Activated naive CD4-positive, alpha-beta T cell treated with anti-CD3 and anti-CD28 coated beads for 36 hours (primary cell): ENCODE results near the gene ANO2. TPM values are rescaled to one million over a fixed set of nuclear protein-coding genes. Genes with fewer than 3 reads are reported as not detected.

Source experiments
- CTCF ChIA-PET: fragments of 350-600 bp; sonication (Branson Sonifier 250); formaldehyde crosslinking; loops from one replicate; lab custom pipeline; 2021; ENCODE audit warnings: antibody characterized with exemption; lab: Charles Lee
- DNase-seq: peaks from one replicate; pipeline ENCODE4 v3.0.0-alpha.2; 2020
- H3K27ac Mint-ChIP-seq: one replicate; pipeline ENCODE4 v1.8.0; 2021; ENCODE audit warnings: mild to moderate bottlenecking, mixed read lengths
- H3K27me3 Mint-ChIP-seq: one replicate; pipeline ENCODE4 v1.8.0; 2021; ENCODE audit warnings: low read depth, mixed read lengths
- H3K36me3 Mint-ChIP-seq: one replicate; pipeline ENCODE4 v1.8.0; 2021; ENCODE audit warnings: low read depth, mixed read lengths
- H3K4me1 Mint-ChIP-seq: one replicate; pipeline ENCODE4 v1.8.0; 2021; ENCODE audit warnings: low read depth, mixed read lengths
- H3K4me3 Mint-ChIP-seq: one replicate; pipeline ENCODE4 v1.8.0; 2021; ENCODE audit warnings: mild to moderate bottlenecking, moderate library complexity, mixed read lengths
- H3K9me3 Mint-ChIP-seq: one replicate; pipeline ENCODE4 v1.8.0; 2021; ENCODE audit warnings: mixed read lengths
- intact Hi-C: fragments of 100-400 bp; cut with micrococcal nuclease; formaldehyde crosslinking; loops from one replicate; pipeline ENCODE4 v1.15.1; 2023
- total RNA-seq, 2 experiments: library from RNA; stranded (reverse); gene quantifications; one replicate each; pipeline ENCODE4 v1.2.3, GENCODE V29; 2021

Gene ANO2
- total RNA-seq, 2 experiments from 2014 or later = not detected

DNA sequence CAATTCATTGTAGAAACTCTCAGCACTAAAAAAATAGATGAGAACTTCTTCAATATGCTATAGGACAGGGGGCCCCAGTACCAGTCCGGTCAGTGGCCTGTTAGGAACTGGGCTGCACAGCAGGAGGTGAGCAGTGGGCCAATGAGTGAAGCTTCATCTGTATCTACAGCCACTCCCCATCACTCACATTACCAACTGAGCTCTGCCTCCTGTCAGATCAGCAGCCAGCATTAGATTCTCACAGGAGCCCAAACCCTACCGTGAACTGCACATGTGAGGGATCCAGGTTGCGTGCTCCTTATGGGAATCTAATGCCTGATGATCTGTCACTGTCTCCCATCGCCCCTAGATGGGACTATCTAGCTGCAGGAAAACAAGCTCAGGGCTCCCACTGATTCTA is 15.7 kb upstream of the ANO2 start:
- intact Hi-C loops = no loop called here
- DNase-seq = no peak
- Mint-ChIP-seq H3K4me3 (no peak overlapping the region), H3K36me3 (no peaks in the 10 kb centered on the region), H3K4me1 (no peaks in the 10 kb centered on the region), H3K27ac (no peak overlapping the region), H3K9me3 (no peaks in the 10 kb centered on the region), H3K27me3 (no peaks in the 10 kb centered on the region)
- CTCF ChIA-PET = interaction anchor here (0.7 kb wide), 1 partner anchor 1170 kb away, joined by 3 read pairs; no protein-coding TSS in a partner anchor

DNA sequence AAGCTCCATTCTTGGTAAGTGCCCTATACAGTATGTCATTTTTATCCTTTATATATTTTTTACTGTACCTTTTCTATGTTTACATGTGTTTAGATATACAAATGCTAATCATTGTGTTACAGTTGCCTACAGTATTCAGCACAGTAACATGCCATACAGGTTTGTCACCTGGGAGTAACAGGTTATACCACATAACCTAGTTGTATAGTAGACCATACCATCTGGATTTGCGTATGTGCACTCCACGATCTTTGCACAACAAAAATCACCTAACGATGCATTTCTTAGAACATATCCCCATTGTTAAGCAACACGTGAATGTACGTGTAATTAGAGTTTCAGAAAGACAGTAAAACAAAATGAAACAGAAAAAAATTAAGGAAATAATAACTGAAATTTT is 11.9 kb upstream of the ANO2 start:
- Mint-ChIP-seq H3K27ac (no peak overlapping the region), H3K36me3 (no peaks in the 10 kb centered on the region), H3K27me3 (peaks cover 20% of the 10 kb centered on the region), H3K4me3 (no peak overlapping the region), H3K9me3 (no peaks in the 10 kb centered on the region), H3K4me1 (no peaks in the 10 kb centered on the region)
- CTCF ChIA-PET = no interaction called here
- DNase-seq = no peak
- intact Hi-C loops = no loop called here

DNA sequence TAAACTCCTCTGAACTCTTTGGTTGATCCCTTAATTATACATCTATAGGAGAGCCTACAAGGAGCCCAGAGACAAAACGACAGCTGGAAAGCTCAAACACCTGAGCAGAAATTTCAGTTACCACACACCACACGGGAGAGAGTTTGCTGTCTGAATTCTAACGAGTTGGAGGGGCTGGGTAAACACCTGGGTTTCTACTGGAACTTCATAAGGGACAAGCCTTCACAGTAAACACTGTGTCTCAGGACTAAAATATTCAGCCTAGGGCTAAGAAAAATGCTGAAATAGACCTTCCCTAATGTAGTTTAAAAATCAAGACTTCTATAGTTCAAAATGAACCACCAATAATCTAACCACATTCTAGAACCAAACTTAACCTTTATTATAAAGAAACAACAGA is 9.6 kb upstream of the ANO2 start:
- Mint-ChIP-seq H3K9me3 (no peaks in the 10 kb centered on the region), H3K27ac (no peak overlapping the region), H3K27me3 (peaks cover 24% of the 10 kb centered on the region), H3K4me3 (no peak overlapping the region), H3K4me1 (no peaks in the 10 kb centered on the region), H3K36me3 (no peaks in the 10 kb centered on the region)
- no peak for DNase-seq
- CTCF ChIA-PET = no interaction called here
- intact Hi-C loops = no loop called here

DNA sequence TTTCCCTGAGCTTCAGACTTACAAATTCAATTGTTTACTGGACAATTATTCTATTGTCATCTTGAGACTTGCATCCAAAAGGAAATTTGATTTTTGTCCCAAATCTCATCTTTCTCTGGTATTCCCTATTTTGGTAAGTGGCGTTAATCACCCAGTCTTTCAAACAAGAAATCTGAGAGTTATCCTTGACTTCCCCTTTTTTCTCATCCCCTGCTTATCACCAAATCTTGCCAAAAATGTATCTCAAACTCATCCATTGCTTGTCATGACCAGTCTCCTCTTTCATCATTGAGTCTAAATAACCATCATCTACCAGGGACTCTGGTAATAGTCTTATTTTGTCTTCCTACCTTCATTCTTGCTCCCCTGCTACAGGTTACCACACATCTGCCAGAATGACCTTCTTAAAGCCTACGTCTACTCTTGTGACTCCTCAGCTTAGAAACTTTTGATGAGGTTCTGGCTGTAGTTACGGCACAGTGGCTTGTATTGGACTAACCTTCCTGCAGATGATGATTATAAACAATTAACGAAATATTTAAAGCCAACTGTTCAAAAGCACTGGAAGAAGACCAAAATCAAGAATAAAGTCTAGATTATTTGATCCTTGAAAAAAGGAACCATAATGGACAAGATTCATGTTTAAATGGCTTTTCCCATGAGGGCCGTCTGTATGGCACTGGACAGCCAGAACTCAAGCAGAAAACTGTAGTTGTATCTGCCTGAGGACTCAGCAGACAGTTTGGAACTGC is 9.0 kb upstream of the ANO2 start:
- CTCF ChIA-PET = no interaction called here
- H3K4me1 Mint-ChIP-seq = no peaks in the 10 kb centered on the region
- H3K27ac Mint-ChIP-seq = no peak overlapping the region
- H3K9me3 Mint-ChIP-seq = no peaks in the 10 kb centered on the region
- intact Hi-C loops = no loop called here
- no peak overlapping the region for H3K4me3 Mint-ChIP-seq
- peaks cover 25% of the 10 kb centered on the region for H3K27me3 Mint-ChIP-seq
- DNase-seq = no peak
- H3K36me3 Mint-ChIP-seq = no peaks in the 10 kb centered on the region

DNA sequence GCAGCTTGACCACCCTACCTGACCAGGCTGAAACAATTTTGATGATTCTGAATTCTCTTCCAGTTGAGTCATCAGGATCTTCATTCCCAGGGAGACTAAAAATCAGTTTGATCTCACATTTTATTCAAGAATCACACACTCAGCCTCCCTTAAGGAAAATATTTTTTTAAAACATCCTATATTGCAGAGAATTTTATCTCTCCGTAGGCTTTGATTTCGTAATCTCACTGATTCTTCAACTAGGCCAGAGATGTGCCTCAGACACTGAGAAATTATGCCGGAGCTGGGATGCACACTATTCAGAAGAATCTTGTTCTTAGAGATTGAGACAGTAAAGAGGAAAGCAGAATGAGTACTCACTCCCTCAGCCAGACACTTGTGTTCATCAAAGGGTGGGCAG is 7.0 kb upstream of the ANO2 start:
- Mint-ChIP-seq H3K4me3 (no peak overlapping the region), H3K4me1 (no peaks in the 10 kb centered on the region), H3K27me3 (peaks cover 32% of the 10 kb centered on the region), H3K27ac (no peak overlapping the region), H3K36me3 (no peaks in the 10 kb centered on the region), H3K9me3 (no peaks in the 10 kb centered on the region)
- CTCF ChIA-PET = no interaction called here
- DNase-seq = no peak
- intact Hi-C loops = no loop called here

DNA sequence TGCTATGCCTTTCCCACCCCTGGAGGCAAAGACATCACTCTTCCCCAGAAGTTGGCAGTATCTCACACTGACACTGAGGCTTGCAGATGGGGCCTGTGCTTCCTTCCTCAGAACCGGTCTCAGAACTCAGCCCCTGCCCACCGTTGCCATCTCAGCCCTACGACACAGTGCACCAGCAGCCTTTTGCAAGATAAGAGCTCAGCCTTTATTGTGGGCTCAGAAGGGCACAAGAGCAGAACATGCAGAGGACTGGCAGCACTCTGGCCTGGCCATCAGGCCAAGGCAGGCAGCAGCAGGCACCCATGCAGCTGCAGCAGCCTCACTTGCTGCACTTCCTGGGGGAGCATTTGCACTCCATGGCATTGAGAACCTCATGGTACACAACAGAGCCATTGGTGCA is 3.6 kb upstream of the ANO2 start:
- CTCF ChIA-PET = no interaction called here
- intact Hi-C loops = no loop called here
- peaks cover 2% of the 10 kb centered on the region for H3K4me1 Mint-ChIP-seq
- H3K9me3 Mint-ChIP-seq = no peaks in the 10 kb centered on the region
- no peak for DNase-seq
- no peak overlapping the region for H3K4me3 Mint-ChIP-seq
- no peak overlapping the region for H3K27ac Mint-ChIP-seq
- H3K36me3 Mint-ChIP-seq = no peaks in the 10 kb centered on the region
- peaks cover 53% of the 10 kb centered on the region for H3K27me3 Mint-ChIP-seq

DNA sequence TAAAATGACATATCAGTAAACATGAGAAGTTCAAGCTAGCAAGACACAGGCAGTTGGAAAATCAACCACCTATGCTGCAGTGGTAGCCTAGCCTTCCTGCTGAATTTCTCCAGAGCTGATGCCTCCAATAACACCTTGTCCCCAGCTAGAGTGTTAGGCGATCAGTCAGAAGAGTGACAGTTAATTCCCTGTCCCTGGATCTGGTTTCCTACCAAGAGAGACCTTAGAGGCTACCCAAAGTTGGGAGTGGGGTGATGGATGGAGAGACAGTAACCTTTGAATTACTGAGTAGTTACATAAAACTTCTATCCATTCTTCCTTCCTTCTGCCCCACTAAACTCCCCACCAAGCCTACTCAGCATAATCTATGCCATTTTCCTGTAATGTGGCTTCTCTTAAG is 1.9 kb upstream of the ANO2 start:
- DNase-seq = no peak
- CTCF ChIA-PET = interaction anchor here (0.5 to 0.6 kb wide), 2 partner anchors 9 to 699 kb away, joined by 3 to 6 read pairs; no protein-coding TSS in a partner anchor
- H3K9me3 Mint-ChIP-seq = no peaks in the 10 kb centered on the region
- H3K4me3 Mint-ChIP-seq = no peak overlapping the region
- H3K27ac Mint-ChIP-seq = no peak overlapping the region
- peaks cover 50% of the 10 kb centered on the region for H3K27me3 Mint-ChIP-seq
- peaks cover 2% of the 10 kb centered on the region for H3K4me1 Mint-ChIP-seq
- H3K36me3 Mint-ChIP-seq = no peaks in the 10 kb centered on the region
- intact Hi-C loops = no loop called here

DNA sequence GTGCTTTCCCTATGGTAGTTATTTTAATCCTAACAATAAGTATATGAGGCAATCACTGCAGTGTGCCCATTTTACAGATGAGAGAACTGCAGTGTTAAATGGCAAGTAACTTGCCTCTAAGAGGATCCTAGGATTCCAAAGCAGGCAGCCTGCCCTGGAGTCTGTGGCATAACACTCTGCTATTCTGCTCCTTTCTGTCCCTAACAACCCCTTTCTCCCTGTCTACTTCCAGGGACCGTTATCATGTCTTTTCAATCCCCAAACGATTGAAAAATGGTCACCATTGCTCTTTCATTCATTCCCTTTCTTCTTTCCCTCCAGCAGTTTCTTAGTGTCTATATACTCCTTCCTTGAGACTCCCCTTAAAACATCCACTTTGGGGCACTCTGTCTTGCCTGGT is 1.3 kb upstream of the ANO2 start:
- intact Hi-C loops = no loop called here
- Mint-ChIP-seq H3K4me1 (peaks cover 2% of the 10 kb centered on the region), H3K36me3 (no peaks in the 10 kb centered on the region), H3K9me3 (no peaks in the 10 kb centered on the region), H3K27ac (no peak overlapping the region), H3K4me3 (no peak overlapping the region), H3K27me3 (peaks cover 47% of the 10 kb centered on the region)
- DNase-seq = no peak
- CTCF ChIA-PET = no interaction called here

DNA sequence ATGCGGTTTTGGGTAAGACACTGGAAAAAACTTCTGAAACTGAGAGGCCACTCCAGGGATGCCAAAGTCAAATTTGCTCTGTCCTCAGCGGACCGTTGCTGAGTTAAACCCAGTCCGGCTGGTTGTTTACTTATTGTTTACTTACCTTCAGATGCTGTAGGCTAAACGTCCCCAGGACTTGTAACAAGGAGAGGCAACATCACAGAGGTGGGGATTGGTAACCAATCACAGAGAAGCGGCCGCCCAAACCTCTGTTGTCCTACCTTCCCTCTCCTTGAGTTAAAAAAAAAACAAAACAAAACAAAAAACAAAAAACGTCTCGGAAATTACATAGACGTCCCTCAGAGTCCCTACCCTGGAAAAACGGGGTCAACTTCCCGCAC is 380 bp downstream of the ANO2 start:
- peaks cover 54% of the 10 kb centered on the region for H3K27me3 Mint-ChIP-seq
- no peaks in the 10 kb centered on the region for H3K9me3 Mint-ChIP-seq
- CTCF ChIA-PET = no interaction called here
- DNase-seq = no peak
- intact Hi-C loops = no loop called here
- H3K4me3 Mint-ChIP-seq = no peak overlapping the region
- no peaks in the 10 kb centered on the region for H3K36me3 Mint-ChIP-seq
- H3K4me1 Mint-ChIP-seq = peaks cover 2% of the 10 kb centered on the region
- H3K27ac Mint-ChIP-seq = no peak overlapping the region

DNA sequence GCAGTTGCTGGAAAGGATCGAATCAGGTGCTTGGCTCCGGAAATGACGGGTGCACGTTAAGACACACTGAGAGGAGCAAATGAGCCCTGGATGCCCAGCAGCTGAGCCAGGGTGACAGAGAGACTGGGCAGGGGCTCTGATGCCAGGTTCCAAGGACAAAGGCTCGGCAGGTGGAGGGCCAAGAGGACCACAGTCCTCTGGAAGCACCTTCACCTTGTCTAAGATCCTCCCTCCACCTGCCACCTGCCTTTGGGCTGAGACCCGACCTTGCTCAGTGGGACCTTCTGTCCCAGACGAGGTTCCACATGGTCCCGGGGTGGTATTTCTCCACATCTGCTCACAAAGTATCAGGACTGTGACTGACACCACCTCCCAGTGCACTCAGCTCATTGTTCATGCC is 1.0 kb downstream of the ANO2 start:
- Mint-ChIP-seq H3K4me3 (no peak overlapping the region), H3K27me3 (peaks cover 57% of the 10 kb centered on the region), H3K36me3 (no peaks in the 10 kb centered on the region), H3K9me3 (no peaks in the 10 kb centered on the region), H3K4me1 (peaks cover 2% of the 10 kb centered on the region), H3K27ac (no peak overlapping the region)
- CTCF ChIA-PET = no interaction called here
- intact Hi-C loops = no loop called here
- DNase-seq = no peak

DNA sequence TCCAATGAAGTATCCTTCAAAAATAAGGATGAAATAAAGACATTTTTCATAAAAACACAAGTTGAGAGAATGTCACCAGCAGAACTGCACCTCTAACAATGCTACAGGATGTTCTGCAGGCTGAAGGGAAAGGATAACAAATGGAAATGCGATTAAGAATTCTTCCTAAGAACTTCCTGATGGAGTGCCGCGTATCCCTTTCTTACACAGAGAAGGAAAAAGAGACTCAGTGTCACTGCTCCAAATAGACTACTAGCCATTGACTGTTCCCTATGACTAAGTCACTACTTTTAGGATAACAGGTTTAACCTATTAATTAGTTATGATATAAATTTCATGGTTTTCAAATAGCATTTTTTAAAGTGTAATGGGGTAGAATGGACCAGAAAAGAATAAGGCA is 3.2 kb downstream of the ANO2 start:
- H3K4me3 Mint-ChIP-seq = no peak overlapping the region
- no peak overlapping the region for H3K27ac Mint-ChIP-seq
- peaks cover 54% of the 10 kb centered on the region for H3K27me3 Mint-ChIP-seq
- DNase-seq = no peak
- H3K4me1 Mint-ChIP-seq = peaks cover 2% of the 10 kb centered on the region
- intact Hi-C loops = no loop called here
- no peaks in the 10 kb centered on the region for H3K9me3 Mint-ChIP-seq
- CTCF ChIA-PET = no interaction called here
- no peaks in the 10 kb centered on the region for H3K36me3 Mint-ChIP-seq

DNA sequence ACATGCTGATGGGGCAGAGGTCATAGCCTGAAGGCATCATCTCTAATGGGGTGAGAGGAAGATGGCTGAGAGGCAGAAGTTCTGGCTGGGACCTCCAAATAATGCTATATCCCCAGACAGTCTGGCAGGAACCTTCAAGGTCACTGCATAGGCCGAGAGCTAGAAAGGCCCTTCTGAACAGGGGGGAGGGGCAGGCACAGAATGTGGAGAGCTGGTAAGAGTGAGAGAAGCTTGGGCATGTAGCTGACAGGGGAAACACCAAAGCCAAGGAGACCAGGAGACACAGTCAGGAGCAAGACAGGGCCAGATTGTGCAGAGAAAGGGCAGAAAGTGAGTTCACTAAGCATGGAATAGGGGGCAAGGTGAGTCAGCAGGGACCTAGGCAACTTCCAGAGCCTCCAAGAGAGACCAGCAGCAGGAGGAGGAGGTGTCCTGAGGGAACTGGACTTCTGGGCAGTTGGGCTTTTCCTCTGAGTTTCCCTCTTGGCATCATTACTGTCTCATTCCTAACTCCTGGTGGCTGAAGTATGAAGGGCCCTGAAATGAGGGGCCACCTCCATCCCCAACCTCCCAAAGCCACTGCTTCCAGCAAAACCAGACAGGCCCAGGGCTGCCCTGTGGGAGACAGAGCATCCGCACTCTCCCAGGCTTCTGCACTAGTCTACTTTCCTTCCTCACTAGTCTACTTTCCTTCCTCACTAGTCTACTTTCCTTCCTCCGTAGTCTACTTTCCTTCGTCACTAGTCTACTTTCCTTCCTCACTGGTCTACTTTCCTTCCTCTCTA is 17.1 kb downstream of the ANO2 start:
- DNase-seq = no peak
- Mint-ChIP-seq H3K27me3 (peaks cover 16% of the 10 kb centered on the region), H3K4me1 (no peaks in the 10 kb centered on the region), H3K9me3 (peaks cover 2% of the 10 kb centered on the region), H3K27ac (no peak overlapping the region), H3K4me3 (no peak overlapping the region), H3K36me3 (no peaks in the 10 kb centered on the region)
- intact Hi-C loops = no loop called here
- CTCF ChIA-PET = no interaction called here

DNA sequence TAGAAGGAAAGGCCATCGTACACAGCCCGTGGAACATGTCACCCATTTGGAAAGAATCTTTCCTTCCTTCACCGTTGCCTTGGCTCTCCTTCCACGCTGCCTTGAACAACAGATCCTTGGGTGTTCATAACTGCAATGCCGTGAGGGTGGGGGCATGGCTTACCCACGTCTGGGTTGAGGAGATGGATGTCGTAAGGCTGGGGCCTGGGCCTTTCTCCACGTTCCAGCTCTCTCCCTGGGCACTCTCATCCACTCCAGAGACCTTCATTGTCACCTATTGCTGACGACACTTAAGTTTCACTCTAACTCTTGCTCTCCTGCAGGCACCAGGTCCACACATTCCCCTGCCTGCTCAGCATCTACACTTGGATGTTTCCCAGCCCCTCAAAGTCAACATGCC is 19.4 kb downstream of the ANO2 start:
- intact Hi-C loops = no loop called here
- Mint-ChIP-seq H3K27me3 (peaks cover 12% of the 10 kb centered on the region), H3K27ac (no peak overlapping the region), H3K4me3 (no peak overlapping the region), H3K9me3 (no peaks in the 10 kb centered on the region), H3K36me3 (no peaks in the 10 kb centered on the region), H3K4me1 (no peaks in the 10 kb centered on the region)
- DNase-seq = no peak
- CTCF ChIA-PET = no interaction called here
